Loucy (cell line): Measurements from ENCODE around the gene PRRC2A.
A peak's percentile ranks its signal among the peaks of the same experiment; 100 is the strongest.

Experiments used
- H2AFZ ChIP-seq: fragments of 200-600 bp; sonication (generic); 2 replicates; pipeline ENCODE4 v1.6.0; 2016; ENCODE audit warnings: antibody characterized with exemption, mild to moderate bottlenecking, low read length, moderate library complexity
- H3F3A ChIP-seq: fragments of 200-600 bp; 2 replicates; pipeline ENCODE4 v1.6.0; 2016; ENCODE audit warnings: antibody characterized with exemption, low read depth, mild to moderate bottlenecking
- H3K27me3 ChIP-seq: fragments of 200-600 bp; sonication (generic); 2 replicates; pipeline ENCODE4 v1.6.1; 2014; ENCODE audit warnings: low read length, mild to moderate bottlenecking; ENCODE audit not compliant: insufficient read depth, poor library complexity, severe bottlenecking
- H3K36me3 ChIP-seq: fragments of 200-600 bp; sonication (generic); 2 replicates; pipeline ENCODE4 v1.6.1; 2016; ENCODE audit warnings: low read length; ENCODE audit not compliant: insufficient read depth
- H3K4me1 ChIP-seq: fragments of 200-600 bp; sonication (generic); 2 replicates; pipeline ENCODE4 v1.5.1; 2014; ENCODE audit warnings: low read length, mild to moderate bottlenecking; ENCODE audit not compliant: insufficient read depth, poor library complexity, severe bottlenecking
- H3K4me2 ChIP-seq: fragments of 200-600 bp; sonication (generic); 2 replicates; pipeline ENCODE4 v1.6.0; 2014; ENCODE audit warnings: antibody characterized with exemption, low read length, low read depth, mild to moderate bottlenecking; ENCODE audit not compliant: poor library complexity, severe bottlenecking
- H3K4me3 ChIP-seq: fragments of 200-600 bp; sonication (generic); 2 replicates; pipeline ENCODE4 v1.5.1; 2014; ENCODE audit warnings: low read length, mild to moderate bottlenecking, mixed read lengths; ENCODE audit not compliant: poor library complexity, severe bottlenecking
- H3K79me2 ChIP-seq: fragments of 200-600 bp; sonication (generic); 2 replicates; pipeline ENCODE4 v1.6.1; 2014; ENCODE audit warnings: low read length; ENCODE audit not compliant: insufficient read depth
- H3K9ac ChIP-seq: fragments of 200-600 bp; sonication (generic); 2 replicates; pipeline ENCODE4 v1.6.0; 2014; ENCODE audit warnings: mild to moderate bottlenecking, low read depth, low read length, moderate library complexity; ENCODE audit not compliant: poor library complexity, severe bottlenecking
- H3K9me2 ChIP-seq: fragments of 200-600 bp; sonication (generic); replicated peaks from 2 replicates; pipeline ENCODE4 v1.6.1; 2016; ENCODE audit warnings: low read depth, low read length, mixed read lengths
- H3K9me3 ChIP-seq: fragments of 200-600 bp; sonication (generic); 2 replicates; pipeline ENCODE4 v1.6.1; 2014; ENCODE audit warnings: mild to moderate bottlenecking, antibody characterized with exemption, low read length, low read depth; ENCODE audit not compliant: insufficient read depth
- H4K20me1 ChIP-seq: fragments of 200-600 bp; sonication (generic); 2 replicates; pipeline ENCODE4 v1.6.0; 2014; ENCODE audit warnings: antibody characterized with exemption, low read length, mild to moderate bottlenecking; ENCODE audit not compliant: insufficient read depth, poor library complexity, severe bottlenecking
- EZH2phosphoT487 ChIP-seq: fragments of 200-600 bp; IDR thresholded peaks from 2 replicates; pipeline ENCODE4 v1.6.1; 2018; ENCODE audit warnings: antibody characterized with exemption, mild to moderate bottlenecking, moderate library complexity, borderline replicate concordance
- TF ChIP-seq, protein P1 (sequence below): fragments of 200-600 bp; sonication (generic); conservative IDR thresholded peaks from 2 replicates; pipeline ENCODE4 v1.5.1; 2014; ENCODE audit warnings: mild to moderate bottlenecking, antibody characterized with exemption, low read length

The PRRC2A gene

DNA sequence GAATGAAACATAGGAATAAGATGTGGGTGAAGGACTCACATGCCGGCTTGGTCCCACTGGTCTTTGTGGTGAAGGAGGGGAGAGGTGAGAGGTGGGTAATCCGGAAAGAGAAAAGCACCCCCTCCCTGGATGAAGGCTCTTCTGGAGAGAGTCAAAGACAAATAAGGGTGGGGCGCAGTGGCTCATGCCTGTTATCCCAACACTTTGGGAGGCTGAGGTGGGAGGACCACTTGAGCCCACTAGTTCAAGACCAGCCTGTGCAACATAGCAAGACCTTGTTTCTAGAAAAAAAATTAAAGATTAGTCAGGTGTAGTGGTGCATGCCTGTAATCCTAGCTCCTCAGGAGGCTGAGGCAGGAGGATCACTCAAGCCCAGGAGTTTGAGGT is 41.4 kb upstream of the PRRC2A start:
- Histone ChIP-seq H3K9ac (no peak overlapping the region), H3K27me3 (no peaks in the 10 kb centered on the region), H4K20me1 (no peaks in the 10 kb centered on the region), H3K4me2 (no peak overlapping the region), H3K9me3 (no peaks in the 10 kb centered on the region), H3K4me1 (peaks cover 67% of the 10 kb centered on the region), H3K36me3 (no peaks in the 10 kb centered on the region), H3F3A (no peaks in the 10 kb centered on the region), H3K79me2 (peaks cover 19% of the 10 kb centered on the region), H3K4me3 (no peak overlapping the region), H3K9me2 (no peaks in the 10 kb centered on the region), H2AFZ (no peak overlapping the region)
- no peak for TF ChIP-seq EZH2phosphoT487
- TF ChIP-seq, protein P1, sequence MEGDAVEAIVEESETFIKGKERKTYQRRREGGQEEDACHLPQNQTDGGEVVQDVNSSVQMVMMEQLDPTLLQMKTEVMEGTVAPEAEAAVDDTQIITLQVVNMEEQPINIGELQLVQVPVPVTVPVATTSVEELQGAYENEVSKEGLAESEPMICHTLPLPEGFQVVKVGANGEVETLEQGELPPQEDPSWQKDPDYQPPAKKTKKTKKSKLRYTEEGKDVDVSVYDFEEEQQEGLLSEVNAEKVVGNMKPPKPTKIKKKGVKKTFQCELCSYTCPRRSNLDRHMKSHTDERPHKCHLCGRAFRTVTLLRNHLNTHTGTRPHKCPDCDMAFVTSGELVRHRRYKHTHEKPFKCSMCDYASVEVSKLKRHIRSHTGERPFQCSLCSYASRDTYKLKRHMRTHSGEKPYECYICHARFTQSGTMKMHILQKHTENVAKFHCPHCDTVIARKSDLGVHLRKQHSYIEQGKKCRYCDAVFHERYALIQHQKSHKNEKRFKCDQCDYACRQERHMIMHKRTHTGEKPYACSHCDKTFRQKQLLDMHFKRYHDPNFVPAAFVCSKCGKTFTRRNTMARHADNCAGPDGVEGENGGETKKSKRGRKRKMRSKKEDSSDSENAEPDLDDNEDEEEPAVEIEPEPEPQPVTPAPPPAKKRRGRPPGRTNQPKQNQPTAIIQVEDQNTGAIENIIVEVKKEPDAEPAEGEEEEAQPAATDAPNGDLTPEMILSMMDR, result no peak

DNA sequence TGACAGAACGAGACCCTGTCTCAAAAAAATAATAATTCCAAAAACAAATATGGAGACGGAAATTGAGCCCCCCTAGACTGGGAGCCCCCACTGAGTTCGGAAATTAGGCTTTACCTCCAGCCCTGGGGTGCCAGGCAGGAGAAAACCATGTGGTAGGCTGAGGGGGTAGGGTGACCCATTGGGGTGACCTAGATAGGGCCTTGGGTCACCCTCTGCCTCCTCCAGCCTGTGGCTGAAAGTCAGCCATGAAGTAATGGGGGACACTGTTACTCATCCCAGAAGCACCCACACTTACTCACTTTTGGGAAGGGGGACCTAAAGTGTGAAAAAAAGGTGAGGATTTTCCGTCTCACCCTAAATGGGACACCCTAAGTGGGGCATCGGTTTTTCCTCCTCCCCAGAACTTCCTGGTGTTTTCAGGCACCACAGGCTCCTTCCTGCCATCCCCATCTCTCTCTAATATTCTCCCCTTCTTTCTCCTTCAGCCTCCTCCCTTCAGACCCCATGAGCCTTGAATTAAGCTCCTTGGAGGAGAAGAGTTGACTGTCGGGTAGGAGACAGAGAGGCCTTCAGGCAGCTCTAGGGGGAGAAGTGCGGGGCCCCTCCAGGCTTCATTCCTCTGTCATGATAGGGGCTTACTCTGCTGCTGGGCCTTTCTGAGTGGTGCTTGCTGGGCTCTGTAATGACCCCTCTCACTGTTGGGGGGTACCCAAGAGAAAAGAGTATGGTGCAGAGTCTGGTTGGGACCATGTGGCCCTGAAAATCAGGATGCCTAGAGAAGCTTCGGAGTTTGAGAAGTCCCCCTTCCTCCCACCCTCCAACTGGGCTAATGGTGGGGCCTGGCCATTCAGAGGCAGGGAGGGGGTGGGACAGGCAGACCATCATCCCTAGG is 40.7 kb upstream of the PRRC2A start:
- H3K27me3 ChIP-seq, result no peaks in the 10 kb centered on the region
- H3K79me2 ChIP-seq, result peaks cover 19% of the 10 kb centered on the region
- H3K9me2 ChIP-seq, result no peaks in the 10 kb centered on the region
- no peaks in the 10 kb centered on the region for H3K9me3 ChIP-seq
- H3K4me1 ChIP-seq, result peaks cover 61% of the 10 kb centered on the region
- no peaks in the 10 kb centered on the region for H3K36me3 ChIP-seq
- peak overlapping the region; percentile 99 for H3K4me3 ChIP-seq
- no peaks in the 10 kb centered on the region for H4K20me1 ChIP-seq
- TF ChIP-seq, protein P1, result no peak
- no peak for TF ChIP-seq EZH2phosphoT487
- no peaks in the 10 kb centered on the region for H3F3A ChIP-seq
- no peak overlapping the region for H2AFZ ChIP-seq
- H3K9ac ChIP-seq, result peak overlapping the region; percentile 100
- peak overlapping the region; percentile 92 for H3K4me2 ChIP-seq

DNA sequence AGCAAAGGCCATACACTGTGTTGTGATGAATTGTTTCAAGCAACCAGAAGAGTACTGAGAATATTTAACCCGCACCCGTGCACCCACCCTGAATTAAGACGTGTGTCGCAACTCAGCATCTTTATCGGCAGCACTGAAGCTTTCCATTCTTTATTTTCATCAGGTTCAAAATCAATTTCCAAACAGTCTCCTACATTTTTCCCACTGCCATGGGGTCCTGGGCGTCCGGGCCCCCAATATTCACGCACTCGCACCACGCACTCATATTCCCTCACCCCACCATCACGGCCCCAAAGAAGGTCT is 40.1 kb upstream of the PRRC2A start:
- Histone ChIP-seq H3K4me2 (peak overlapping the region; percentile 92), H3K4me1 (peaks cover 61% of the 10 kb centered on the region), H3K4me3 (peak overlapping the region; percentile 99), H3K27me3 (no peaks in the 10 kb centered on the region), H3K9ac (peak overlapping the region; percentile 100), H3K9me3 (no peaks in the 10 kb centered on the region), H3K79me2 (peaks cover 19% of the 10 kb centered on the region), H2AFZ (peak overlapping the region; percentile 83), H3F3A (no peaks in the 10 kb centered on the region), H3K36me3 (no peaks in the 10 kb centered on the region), H3K9me2 (no peaks in the 10 kb centered on the region), H4K20me1 (no peaks in the 10 kb centered on the region)
- TF ChIP-seq EZH2phosphoT487, result no peak
- TF ChIP-seq, protein P1, result no peak
